GM23248 (cell line): ENCODE data around the gene CHDH.

ENCODE experiments used
- EZH2 ChIP-seq: fragments of 200-600 bp; sonication (generic); IDR thresholded peaks from 2 replicates; pipeline ENCODE4 v1.6.1; 2018; ENCODE audit warnings: antibody characterized with exemption, mild to moderate bottlenecking; ENCODE audit not compliant: insufficient read depth, poor library complexity, severe bottlenecking
- EZH2phosphoT487 ChIP-seq: fragments of 200-600 bp; sonication (generic); IDR thresholded peaks from 2 replicates; pipeline ENCODE4 v1.6.1; 2018; ENCODE audit warnings: antibody characterized with exemption, moderate library complexity, mild to moderate bottlenecking, low read depth; ENCODE audit not compliant: insufficient read depth

DNA sequence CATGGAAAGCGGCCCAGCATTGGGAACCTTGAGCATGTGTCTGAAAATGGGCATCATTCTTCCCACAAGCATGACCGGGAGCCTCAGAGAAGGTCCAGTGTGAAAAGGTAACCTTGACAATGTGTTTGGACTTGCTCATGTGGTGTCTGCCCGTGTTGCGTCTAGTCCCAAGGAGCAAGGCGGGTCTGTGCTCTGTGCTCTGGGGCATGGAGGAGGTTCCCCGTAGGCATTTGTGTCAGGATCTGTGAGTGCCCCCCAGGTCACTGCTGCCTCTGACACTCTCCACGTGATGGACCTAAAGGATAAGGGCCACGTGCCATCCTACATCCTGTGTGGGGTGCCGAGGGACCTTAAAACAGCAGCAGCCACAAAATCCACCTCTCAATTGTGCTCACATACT lies 44.9 kb downstream of the CHDH start:
- TF ChIP-seq EZH2 (no peak), EZH2phosphoT487 (no peak)
